Stimulated activated naive CD8-positive, alpha-beta T cell treated with anti-CD3 and anti-CD28 coated beads, Interleukin-15, Interleukin-2, amounts not matched to agents 100 U/mL and 50 U/mL, for 24 hours (primary cell): Measurements from ENCODE around the gene WDR62.
"Not testable (repeated sequence)": the region's sequence is repeated elsewhere in the genome, so short reads cannot be mapped to it uniquely, and the experiment has no call there.

Source experiments
- ATAC-seq: fragments of 150-1000 bp; cut with Tn5 transposase; one replicate; pipeline ENCODE4 v1.10.0; 2021
- DNase-seq: peaks from one replicate; pipeline ENCODE4 v3.0.0; 2021

Gene WDR62

GRCh38 chr19:36032251-36033104 lies 22.2 kb upstream of the WDR62 start, which contains the start of gene CLIP3:
Gene CLIP3, minus strand, starts transcription at chr19:36032873. Its CDS starts 516 bp downstream, at chr19:36032357.
- DNase-seq: peak; percentile 58
- ATAC-seq: no peak

- DNase-seq (no peak), ATAC-seq (no peak)
Measured at GRCh38 chr19:36040495-36040894, 14.2 kb upstream of the WDR62 start.

- not testable (repeated sequence) for DNase-seq, ATAC-seq
Measured at GRCh38 chr19:36041092-36041491, 13.6 kb upstream of the WDR62 start.

GRCh38 chr19:36041831-36042230 lies 12.9 kb upstream of the WDR62 start:
- no peak for ATAC-seq
- no peak for DNase-seq

GRCh38 chr19:36043952-36044351 lies 10.7 kb upstream of the WDR62 start:
- ATAC-seq (no peak), DNase-seq (no peak)

GRCh38 chr19:36046443-36047050 lies 8.2 kb upstream of the WDR62 start:
- ATAC-seq (no peak), DNase-seq (no peak)

- ATAC-seq (no peak), DNase-seq (no peak)
Measured at GRCh38 chr19:36047835-36048234, 6.9 kb upstream of the WDR62 start.

- DNase-seq: no peak
- no peak for ATAC-seq
Measured at GRCh38 chr19:36049080-36049698, 5.5 kb upstream of the WDR62 start.

- DNase-seq: peak; percentile 10
- no peak for ATAC-seq
Measured at GRCh38 chr19:36051236-36051635, 3.5 kb upstream of the WDR62 start.

- DNase-seq: no peak
- no peak for ATAC-seq
Measured at GRCh38 chr19:36051637-36052036, 3.1 kb upstream of the WDR62 start.

GRCh38 chr19:36054119-36054732 lies 471 bp upstream of the WDR62 start, which contains the start of gene THAP8:
Gene THAP8, minus strand, starts transcription at chr19:36054285. Its CDS starts 68 bp downstream, at chr19:36054217.
- ATAC-seq (peak; percentile 93), DNase-seq (peak; percentile 100)

GRCh38 chr19:36058481-36059179 lies 3.9 kb downstream of the WDR62 start:
- DNase-seq: no peak
- ATAC-seq: no peak

- DNase-seq (no peak), ATAC-seq (no peak)
Measured at GRCh38 chr19:36059180-36059910, 4.6 kb downstream of the WDR62 start.

- DNase-seq (peak; percentile 17), ATAC-seq (no peak)
Measured at GRCh38 chr19:36060430-36060829, 5.7 kb downstream of the WDR62 start.

GRCh38 chr19:36061367-36061766 lies 6.7 kb downstream of the WDR62 start:
- DNase-seq (no peak), ATAC-seq (no peak)

- no peak for ATAC-seq
- DNase-seq: no peak
Measured at GRCh38 chr19:36064826-36065225, 10.1 kb downstream of the WDR62 start.

- no peak for DNase-seq
- no peak for ATAC-seq
Measured at GRCh38 chr19:36067681-36068080, 13.0 kb downstream of the WDR62 start.

GRCh38 chr19:36068810-36069499 lies 14.3 kb downstream of the WDR62 start:
- ATAC-seq, DNase-seq: not testable (repeated sequence)

GRCh38 chr19:36072081-36072480 lies 17.4 kb downstream of the WDR62 start:
- ATAC-seq (no peak), DNase-seq (no peak)

GRCh38 chr19:36073121-36073876 lies 18.6 kb downstream of the WDR62 start:
- no peak for DNase-seq

More at GRCh38 chr19:36073121-36073876, 18.6 kb downstream of the WDR62 start:
- no peak for ATAC-seq
